Measurements from ENCODE around the gene DCTN5.
"Not testable (repeated sequence)": the region's sequence is repeated elsewhere in the genome, so short reads cannot be mapped to it uniquely, and the experiment has no call there.

Gene DCTN5

GRCh38 chr16:23615805-23616204, 25.5 kb upstream of the DCTN5 start:
- no peaks in the 10 kb centered on the region for H3K79me2 ChIP-seq (ENCODE audit: insufficient read depth, low read length)
- H3K36me3 ChIP-seq (ENCODE audit: low read length) = peaks cover 12% of the 10 kb centered on the region; the same call in 1 of the 2 replicates
- no peaks in the 10 kb centered on the region for H3F3A ChIP-seq (ENCODE audit: insufficient read depth)

GRCh38 chr16:23624092-23624491, 17.2 kb upstream of the DCTN5 start:
- no peaks in the 10 kb centered on the region for H3K9me3 ChIP-seq (ENCODE audit: insufficient read depth, low read length)
- H3K27me3 ChIP-seq (ENCODE audit: low read length) = no peaks in the 10 kb centered on the region
- H4K20me1 ChIP-seq (ENCODE audit: low read depth, low read length) = no peaks in the 10 kb centered on the region
- H3F3A ChIP-seq (ENCODE audit: insufficient read depth) = no peaks in the 10 kb centered on the region
- H3K9me2 ChIP-seq (replicated peaks; ENCODE audit: insufficient read depth, low read length) = no peaks in the 10 kb centered on the region
- no peak overlapping the region for H3K4me3 ChIP-seq (ENCODE audit: insufficient read depth, low read length, poor library complexity, severe bottlenecking)
- no peaks in the 10 kb centered on the region for H3K79me2 ChIP-seq (ENCODE audit: insufficient read depth, low read length)
- TF ChIP-seq CTCF (IDR thresholded peaks at IDR 0.05; ENCODE audit: insufficient read depth, low read length, poor library complexity, severe bottlenecking) = no peak
- TF ChIP-seq EZH2phosphoT487 (conservative IDR thresholded peaks at IDR 0.05; ENCODE audit: low read length) = no peak
- no peak overlapping the region for H3K4me2 ChIP-seq (ENCODE audit: low read depth, low read length, poor library complexity, severe bottlenecking)
- peaks cover 28% of the 10 kb centered on the region for H3K36me3 ChIP-seq (ENCODE audit: low read length)
- H3K9ac ChIP-seq (ENCODE audit: low read length) = no peak overlapping the region
- H2AFZ ChIP-seq (ENCODE audit: low read depth, low read length, severe bottlenecking) = no peak overlapping the region
- H3K27ac ChIP-seq (ENCODE audit: low read depth, low read length) = no peak overlapping the region

More at GRCh38 chr16:23615805-23616204, 25.5 kb upstream of the DCTN5 start:
- Histone ChIP-seq H3K9me3 (ENCODE audit: insufficient read depth, low read length) (no peaks in the 10 kb centered on the region), H3K9ac (ENCODE audit: low read length) (no peak overlapping the region), H3K27ac (ENCODE audit: low read depth, low read length) (no peak overlapping the region), H2AFZ (ENCODE audit: low read depth, low read length, severe bottlenecking) (no peak overlapping the region), H3K4me3 (ENCODE audit: insufficient read depth, low read length, poor library complexity, severe bottlenecking) (no peak overlapping the region), H4K20me1 (ENCODE audit: low read depth, low read length) (no peaks in the 10 kb centered on the region), H3K4me2 (ENCODE audit: low read depth, low read length, poor library complexity, severe bottlenecking) (no peak overlapping the region), H3K27me3 (ENCODE audit: low read length) (no peaks in the 10 kb centered on the region), H3K9me2 (replicated peaks; ENCODE audit: insufficient read depth, low read length) (no peaks in the 10 kb centered on the region)
- no peak for TF ChIP-seq CTCF (IDR thresholded peaks at IDR 0.05; ENCODE audit: insufficient read depth, low read length, poor library complexity, severe bottlenecking)
- TF ChIP-seq EZH2phosphoT487 (conservative IDR thresholded peaks at IDR 0.05; ENCODE audit: low read length) = no peak

GRCh38 chr16:23629516-23629915, 11.8 kb upstream of the DCTN5 start:
- H4K20me1 ChIP-seq (ENCODE audit: low read depth, low read length) = no peaks in the 10 kb centered on the region
- no peaks in the 10 kb centered on the region for H3F3A ChIP-seq (ENCODE audit: insufficient read depth)
- no peaks in the 10 kb centered on the region for H3K27me3 ChIP-seq (ENCODE audit: low read length)
- H3K27ac ChIP-seq (ENCODE audit: low read depth, low read length) = no peak overlapping the region
- H3K79me2 ChIP-seq (ENCODE audit: insufficient read depth, low read length) = peaks cover 17% of the 10 kb centered on the region
- no peak overlapping the region for H3K4me2 ChIP-seq (ENCODE audit: low read depth, low read length, poor library complexity, severe bottlenecking)
- H3K9me2 ChIP-seq (replicated peaks; ENCODE audit: insufficient read depth, low read length) = no peaks in the 10 kb centered on the region
- no peak overlapping the region for H2AFZ ChIP-seq (ENCODE audit: low read depth, low read length, severe bottlenecking)
- H3K9me3 ChIP-seq (ENCODE audit: insufficient read depth, low read length) = no peaks in the 10 kb centered on the region
- H3K36me3 ChIP-seq (ENCODE audit: low read length) = 0 out of 2 replicates have a peak, but pooled peaks cover 14% of the 10 kb centered on the region
- TF ChIP-seq EZH2phosphoT487 (conservative IDR thresholded peaks at IDR 0.05; ENCODE audit: low read length) = no peak
- no peak for TF ChIP-seq CTCF (IDR thresholded peaks at IDR 0.05; ENCODE audit: insufficient read depth, low read length, poor library complexity, severe bottlenecking)
- H3K4me3 ChIP-seq (ENCODE audit: insufficient read depth, low read length, poor library complexity, severe bottlenecking) = no peak overlapping the region
- H3K9ac ChIP-seq (ENCODE audit: low read length) = no peak overlapping the region

- H3K27ac ChIP-seq (ENCODE audit: low read depth, low read length) = not testable (repeated sequence)
Observed at GRCh38 chr16:23631874-23632273, 9.4 kb upstream of the DCTN5 start.

More at GRCh38 chr16:23631874-23632273, 9.4 kb upstream of the DCTN5 start:
- not testable (repeated sequence) for H3K4me3 ChIP-seq (ENCODE audit: insufficient read depth, low read length, poor library complexity, severe bottlenecking); H3K4me2 ChIP-seq (ENCODE audit: low read depth, low read length, poor library complexity, severe bottlenecking); H3K27me3 ChIP-seq (ENCODE audit: low read length); H3F3A ChIP-seq (ENCODE audit: insufficient read depth); H3K9ac ChIP-seq (ENCODE audit: low read length); H3K9me3 ChIP-seq (ENCODE audit: insufficient read depth, low read length); H2AFZ ChIP-seq (ENCODE audit: low read depth, low read length, severe bottlenecking); H3K9me2 ChIP-seq (replicated peaks; ENCODE audit: insufficient read depth, low read length); H4K20me1 ChIP-seq (ENCODE audit: low read depth, low read length)
- Histone ChIP-seq H3K36me3 (ENCODE audit: low read length) (peaks cover 21% of the 10 kb centered on the region; the same call in 1 of the 2 replicates), H3K79me2 (ENCODE audit: insufficient read depth, low read length) (peaks cover 17% of the 10 kb centered on the region)
